HG02588 (cell line): ENCODE measurements around the gene LGALS3BP.

Experiments used
- ATAC-seq: cut with Tn5 transposase; IDR thresholded peaks from one replicate; pipeline ENCODE4 v1.9.1; 2021; ENCODE audit warnings: mild to moderate bottlenecking, moderate library complexity; ENCODE audit not compliant: unreplicated experiment

The LGALS3BP gene

DNA sequence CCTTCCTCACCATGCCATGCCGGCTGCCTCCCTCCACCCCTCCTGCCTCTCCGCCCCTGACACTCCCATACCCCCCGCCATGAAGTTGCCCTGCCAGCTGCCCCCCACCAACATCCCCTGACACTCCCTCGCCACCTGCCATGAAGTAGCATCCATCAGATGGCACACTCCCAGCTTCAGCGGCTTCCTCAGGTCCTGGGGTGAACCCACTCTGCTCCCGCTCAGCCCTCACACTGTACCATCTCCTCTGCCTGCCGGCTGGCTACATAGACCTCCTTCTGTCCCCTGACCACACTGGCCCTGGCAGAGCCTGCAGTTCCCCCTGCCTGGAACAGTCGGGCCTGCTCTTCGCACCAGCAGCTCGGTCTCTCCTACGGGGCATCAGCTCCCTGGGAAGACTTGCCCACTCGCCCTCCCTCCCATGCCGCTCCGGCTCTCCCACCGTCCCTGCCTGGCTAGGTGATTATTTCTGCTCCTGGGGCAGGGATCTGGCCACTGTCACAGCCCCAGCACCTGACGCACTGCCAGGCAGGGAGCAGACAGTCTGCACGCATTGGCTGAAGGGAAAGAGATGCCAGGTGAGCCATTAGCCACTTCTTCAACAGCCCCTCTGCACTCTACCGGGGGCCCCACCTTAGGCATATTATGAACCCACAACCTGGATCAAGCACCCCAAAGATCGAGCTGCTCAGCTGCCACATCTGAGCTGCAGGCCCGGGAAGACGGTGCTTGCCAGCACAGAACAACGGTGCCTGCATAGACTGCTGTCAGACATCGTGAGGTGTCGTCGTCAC, 20.9 kb upstream of the LGALS3BP start:
- ATAC-seq, result no peak

DNA sequence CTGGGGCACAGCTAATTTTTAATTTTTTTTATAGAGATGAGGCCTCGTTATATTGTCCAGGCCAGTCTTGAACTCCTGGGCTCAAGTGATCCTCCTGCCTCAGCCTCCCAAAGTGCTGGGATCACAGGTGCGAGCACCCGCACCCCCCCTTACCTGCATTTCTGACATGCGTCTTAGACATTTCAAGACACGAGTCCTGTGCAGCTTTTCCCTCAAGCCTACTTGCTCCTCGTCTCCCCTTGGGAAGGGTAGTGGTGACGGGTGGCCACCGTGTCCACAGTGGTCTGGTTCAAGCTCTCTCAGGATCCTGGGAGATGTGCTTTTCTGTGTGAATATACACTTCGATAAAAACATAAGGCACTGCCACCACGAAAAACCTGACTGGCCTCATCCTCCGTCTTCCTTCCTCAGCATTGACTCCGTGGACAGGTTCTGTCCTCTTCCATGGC, 20.2 kb upstream of the LGALS3BP start:
- no peak for ATAC-seq

DNA sequence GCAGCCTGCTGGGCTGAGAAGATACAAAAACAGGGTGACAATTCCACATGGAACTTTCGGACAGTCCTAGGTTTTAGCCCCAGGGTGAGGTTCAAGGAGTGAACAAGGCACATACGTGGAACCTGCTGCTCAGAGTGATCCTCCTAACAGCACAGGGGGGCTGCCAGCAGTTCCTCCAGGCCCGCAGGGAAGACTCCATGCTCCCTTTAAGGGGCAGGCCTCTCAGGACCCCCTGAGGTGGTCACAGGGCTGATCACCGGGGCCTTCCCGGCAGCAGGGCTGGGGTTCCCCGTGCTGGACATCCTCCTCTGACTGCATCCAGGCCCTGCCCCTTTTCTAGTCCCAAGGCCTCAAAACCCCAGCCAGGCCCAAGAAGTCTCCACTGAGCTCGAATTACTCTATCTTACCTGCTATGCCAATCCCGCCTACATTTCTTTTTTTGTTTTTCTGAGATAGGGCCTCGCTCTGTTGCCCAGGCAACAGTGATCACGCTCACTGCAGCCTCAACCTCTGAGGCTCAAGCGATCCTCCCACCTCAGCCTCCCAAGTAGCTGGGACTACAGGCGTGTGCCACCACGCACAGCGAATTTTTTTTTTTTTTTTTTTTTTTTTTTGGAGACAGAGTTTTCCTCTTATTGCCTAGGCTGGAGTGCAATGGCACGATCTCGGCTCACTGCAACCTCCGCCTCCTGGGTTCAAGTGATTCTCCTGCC, 19.5 kb upstream of the LGALS3BP start:
- ATAC-seq, result no peak

DNA sequence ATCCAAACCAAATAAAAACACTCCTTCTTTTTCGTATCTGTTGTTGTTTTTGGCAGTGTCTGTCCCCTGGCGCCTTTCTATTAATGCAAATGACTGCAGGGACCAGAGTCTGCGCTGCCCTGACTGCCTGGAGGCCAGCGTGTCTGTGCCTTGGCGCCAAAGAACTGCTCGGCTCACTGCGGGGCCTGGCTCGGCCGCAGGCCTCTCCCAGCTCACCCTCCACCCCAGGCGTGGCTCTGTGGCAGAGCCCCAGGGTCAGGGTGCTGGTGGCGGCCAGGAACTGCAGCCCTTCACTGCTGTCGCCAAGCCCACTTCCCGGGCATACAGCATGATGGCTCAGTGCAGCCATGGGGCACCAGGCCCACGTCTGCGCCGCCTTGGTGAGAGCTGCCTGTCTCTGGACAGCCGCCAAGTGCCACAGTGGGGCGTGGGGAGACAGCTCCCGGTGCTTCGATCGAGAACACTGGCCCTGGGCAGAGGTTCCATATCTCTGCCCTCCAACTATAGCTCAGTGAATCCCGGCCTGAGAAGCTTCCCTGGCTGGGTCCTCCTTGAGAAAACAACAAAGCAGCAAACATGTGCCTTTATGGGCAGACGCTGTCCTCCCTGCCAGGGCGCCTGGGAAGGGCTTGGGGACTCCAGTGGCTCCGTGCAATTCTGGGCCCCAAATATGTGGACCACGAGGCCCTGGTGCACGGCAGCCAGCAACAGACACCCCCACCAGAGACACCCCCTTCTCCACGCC, 18.8 kb upstream of the LGALS3BP start:
- ATAC-seq, result no peak

DNA sequence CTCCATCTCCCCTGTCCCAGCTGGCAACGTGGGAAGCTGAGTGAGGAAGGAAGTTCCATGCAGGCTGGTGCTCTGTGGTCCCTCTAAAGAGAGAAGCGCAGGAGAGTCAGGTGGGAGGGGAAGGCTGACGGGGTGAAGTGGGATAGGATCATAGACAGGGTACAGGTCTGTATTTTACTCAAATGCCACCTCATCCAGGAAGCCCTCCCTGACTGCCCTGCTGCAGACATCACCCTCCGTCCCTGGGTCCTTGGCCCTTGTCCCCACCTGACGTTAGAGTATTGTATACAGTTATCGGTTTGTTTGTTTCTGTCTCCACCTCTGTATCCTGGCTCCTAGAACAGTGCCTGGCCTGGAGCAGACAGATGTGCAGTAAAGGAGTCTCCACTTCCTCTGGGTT, 18.2 kb upstream of the LGALS3BP start:
- no peak for ATAC-seq

DNA sequence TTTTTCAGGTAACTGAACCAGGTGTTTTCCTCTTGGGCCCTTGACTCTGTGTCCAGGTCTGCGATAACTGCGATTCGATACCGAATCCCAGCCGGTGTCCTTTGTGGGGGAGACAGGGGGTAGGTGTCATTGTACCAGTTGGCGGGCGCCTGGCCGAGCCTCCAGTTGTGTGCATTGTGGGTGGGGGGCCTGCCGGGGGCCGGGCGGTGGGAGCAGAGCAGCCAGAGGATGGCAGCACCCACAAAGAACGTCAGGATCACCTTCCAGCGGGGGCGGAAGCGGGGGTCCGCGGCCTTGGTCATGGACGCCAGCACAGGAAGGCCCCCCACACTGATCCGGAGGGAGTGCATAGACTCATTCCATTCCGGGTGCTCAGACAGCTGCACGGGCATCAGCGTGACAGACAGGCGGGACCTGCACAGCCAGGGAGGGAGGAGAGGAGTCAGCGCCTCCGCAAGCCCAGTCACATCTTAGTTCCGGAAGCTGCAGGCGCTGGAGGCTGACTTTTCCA, 17.6 kb upstream of the LGALS3BP start:
- ATAC-seq, result no peak

- no peak for ATAC-seq
These were observed 17.1 kb upstream of the LGALS3BP start for GRCh38 chr17:78996781-78997201.

- no peak for ATAC-seq
These were observed 16.2 kb upstream of the LGALS3BP start for GRCh38 chr17:78995761-78996451.

- ATAC-seq, result no peak
These were observed 15.5 kb upstream of the LGALS3BP start for GRCh38 chr17:78995022-78995760.

DNA sequence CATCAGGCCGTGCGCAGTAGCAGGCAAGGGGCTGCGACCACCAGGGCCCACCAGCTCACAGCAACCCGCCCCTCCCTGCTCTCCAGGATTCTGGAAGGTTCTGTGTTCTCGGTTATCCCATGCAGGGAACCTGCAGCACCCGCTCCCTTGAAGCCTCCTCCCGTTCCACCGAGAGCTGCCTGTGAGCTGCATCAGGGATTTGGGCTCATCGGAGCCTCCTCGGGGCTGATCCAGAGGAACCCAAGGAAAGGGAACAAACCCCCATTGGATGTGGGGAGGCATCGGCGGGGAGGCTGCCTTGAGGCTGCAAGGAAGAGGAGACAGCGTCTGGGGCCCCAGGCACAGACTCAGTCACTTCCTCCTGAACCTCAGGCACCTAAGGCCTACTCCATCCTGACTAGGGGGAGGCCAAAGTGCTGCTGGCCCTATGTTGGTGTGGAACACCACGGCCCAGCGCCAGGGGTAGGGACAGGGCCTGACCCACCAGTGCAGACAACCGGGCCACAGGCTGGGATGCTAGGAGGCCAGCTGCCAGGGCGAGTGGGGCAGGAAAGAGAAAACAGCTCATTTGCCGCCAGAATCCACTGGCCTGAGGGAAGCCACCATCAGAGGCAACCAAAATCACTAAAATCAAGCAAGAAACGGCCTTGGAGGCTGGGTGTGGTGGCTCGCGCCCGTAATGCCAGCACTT, 14.4 kb upstream of the LGALS3BP start:
- no peak for ATAC-seq

DNA sequence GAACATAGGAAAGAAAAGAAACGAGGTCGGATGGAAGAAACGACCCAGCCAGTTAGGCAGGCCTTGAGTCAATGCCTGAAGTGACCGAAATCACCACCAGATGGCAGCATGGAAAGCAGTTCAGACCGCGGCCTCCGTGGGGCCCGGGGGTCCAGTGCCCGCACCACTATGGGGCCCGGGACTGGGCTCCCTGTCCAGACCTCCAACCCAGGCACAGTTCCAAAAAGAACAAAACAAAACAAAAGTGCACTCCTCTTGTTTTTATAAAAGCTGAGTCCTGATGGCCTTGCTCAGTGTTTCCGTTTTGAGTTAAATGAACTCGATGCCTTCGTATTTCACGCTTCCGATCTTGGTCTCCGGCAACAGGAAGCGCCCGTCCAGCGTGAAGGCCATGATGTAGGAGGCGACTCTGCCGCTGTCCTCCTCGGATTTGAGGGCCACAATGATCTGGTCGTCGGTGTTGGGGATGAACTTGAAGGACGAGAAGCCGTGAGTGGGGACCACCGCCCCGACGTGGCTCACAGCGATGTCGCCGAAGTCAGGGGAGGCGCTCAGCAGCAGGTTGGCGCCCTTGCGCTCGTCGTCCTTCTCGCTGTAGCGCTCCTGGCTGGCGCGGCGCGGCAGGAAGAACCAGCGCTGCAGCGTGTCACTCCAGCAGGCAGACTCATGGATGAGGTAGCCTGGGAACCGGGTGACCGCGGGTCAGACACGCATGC, 13.7 kb upstream of the LGALS3BP start:
- ATAC-seq, result no peak

GRCh38 chr17:78992542-78993212, 13.0 kb upstream of the LGALS3BP start:
- ATAC-seq, result no peak

DNA sequence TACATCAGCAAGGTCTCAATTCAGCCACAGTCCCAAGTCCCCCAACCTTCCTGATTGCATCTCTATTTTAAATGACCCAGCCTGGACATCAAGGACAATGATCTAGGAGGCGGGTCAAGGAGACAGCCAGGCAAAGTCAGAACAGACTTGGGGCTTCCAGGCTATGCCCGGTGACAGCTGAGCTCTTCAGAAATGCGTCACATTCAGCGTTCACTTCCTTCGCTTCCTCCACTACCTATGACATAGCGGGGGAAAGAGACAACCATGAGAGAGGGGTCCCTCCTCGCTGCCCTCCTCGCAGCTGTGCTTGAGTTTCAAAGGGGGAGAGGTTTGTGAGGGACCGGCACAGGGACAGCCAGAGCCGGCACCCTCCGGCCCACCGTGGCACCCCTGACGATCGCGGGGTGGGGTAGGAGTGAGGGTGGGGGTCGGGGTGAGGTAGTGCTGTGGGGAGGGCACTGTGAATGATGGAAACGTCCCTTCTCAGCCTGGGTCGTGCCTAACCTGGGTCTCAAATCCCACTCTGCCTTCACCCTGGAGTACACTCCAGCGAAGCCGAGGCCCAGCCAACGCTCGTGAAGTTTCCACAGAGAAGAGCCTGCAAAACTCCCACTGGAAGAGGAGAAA, 12.3 kb upstream of the LGALS3BP start:
- ATAC-seq, result no peak

DNA sequence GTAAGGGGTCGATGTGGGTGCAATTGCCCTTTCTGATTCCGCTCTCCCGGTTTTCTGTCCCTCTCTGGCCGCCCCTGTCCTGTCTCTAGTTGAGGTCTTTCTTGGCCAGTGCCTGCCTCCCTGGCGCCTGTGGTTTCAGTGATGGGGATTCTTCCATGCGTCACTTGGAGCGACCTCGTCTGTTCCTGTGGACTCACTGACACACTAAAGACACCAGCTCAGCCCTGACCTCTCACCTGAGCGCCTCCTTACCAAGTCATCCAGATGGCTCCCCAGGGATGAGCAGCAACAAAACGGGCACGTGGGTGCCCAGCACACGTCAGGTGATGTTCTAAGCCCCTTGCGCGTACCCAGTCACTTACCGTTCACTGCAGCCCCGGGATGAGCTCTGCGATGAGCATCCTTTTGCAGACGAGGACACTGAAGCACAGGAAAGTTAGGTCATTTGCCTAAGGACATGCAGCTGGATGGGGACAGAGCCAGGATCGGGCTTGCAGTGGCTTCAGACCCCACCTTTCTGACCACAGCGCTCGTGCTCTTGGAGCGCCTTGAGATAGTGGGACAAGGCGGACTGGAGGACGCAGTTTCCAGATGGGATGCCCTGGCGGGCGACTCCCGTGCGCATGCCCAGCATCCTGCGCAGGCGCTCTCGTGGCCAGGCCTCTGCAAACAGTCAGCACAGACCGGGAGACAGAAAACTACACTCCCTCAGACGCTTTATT, 11.5 kb upstream of the LGALS3BP start:
- ATAC-seq, result no peak

DNA sequence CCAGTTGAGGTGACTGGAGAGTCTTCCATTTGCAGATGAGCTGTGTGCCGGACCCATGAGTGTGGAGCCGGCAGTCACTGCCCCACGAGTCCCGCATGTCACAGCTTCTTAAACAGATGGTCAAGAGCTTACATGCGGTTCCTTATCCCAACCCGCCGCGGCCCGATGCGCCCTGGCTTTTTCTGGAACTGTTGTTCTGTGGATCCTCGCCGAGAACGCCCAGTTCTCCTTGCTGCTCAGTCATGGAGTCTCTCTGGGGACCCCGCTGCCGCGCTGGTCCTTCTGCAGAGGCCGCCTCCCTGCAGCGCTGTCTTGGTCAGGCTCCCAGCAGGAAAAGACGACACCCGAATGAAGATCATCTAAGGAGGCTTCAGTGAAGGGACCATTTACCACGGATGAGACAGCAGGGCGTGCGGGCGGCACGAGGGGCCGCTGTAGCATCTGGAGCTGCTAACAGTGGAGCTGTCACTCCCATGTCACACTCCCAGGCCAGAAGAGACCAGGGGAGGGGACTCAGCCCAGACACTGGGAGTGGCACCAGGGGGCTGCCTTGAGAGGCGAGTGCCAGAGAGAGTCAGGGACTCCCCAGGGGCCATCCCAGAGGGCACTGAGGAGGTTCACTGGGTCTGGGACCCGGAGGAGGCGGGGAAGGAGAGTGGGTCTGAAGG, 10.8 kb upstream of the LGALS3BP start:
- ATAC-seq, result no peak

- no peak for ATAC-seq
These were observed 8.4 kb upstream of the LGALS3BP start for GRCh38 chr17:78988152-78988551.
